ENCODE results near the gene ZCCHC7. TPM values are rescaled to one million over a fixed set of nuclear protein-coding genes. Genes with fewer than 3 reads are reported as not detected.
"Not testable (repeated sequence)": the region's sequence is repeated elsewhere in the genome, so short reads cannot be mapped to it uniquely, and the experiment has no call there.

Gene ZCCHC7
- total RNA-seq, 1 donor from 2014 or later, result 11.3 TPM

GRCh38 chr9:37377688-37378612 lies 257.6 kb downstream of the ZCCHC7 start:
- DNase-seq (ENCODE audit: low spot score), result no peak
- intact Hi-C loops (cut with DNase I), result no loop called here

DNA sequence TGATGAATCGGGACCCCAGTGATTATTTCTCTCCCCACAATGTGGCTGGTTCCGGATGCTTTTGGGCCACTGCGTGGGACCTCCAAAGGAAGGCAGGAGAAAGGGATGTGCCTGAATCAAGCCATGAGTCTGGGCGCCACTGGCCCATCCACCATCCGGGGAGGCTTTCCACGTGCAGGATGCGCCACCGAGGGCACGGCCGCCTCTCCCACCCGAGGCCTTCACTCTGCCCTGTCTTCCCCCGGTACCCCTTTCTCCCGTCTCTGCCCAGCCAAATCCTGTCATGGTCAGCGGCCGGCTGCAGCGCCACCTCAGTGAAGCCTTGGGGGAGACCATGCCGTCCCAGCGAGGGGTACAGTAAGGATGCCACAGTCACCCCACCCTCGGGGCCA lies 258.2 kb downstream of the ZCCHC7 start:
- DNase-seq (ENCODE audit: low spot score), result no peak
- intact Hi-C loops (cut with DNase I), result no loop called here

DNA sequence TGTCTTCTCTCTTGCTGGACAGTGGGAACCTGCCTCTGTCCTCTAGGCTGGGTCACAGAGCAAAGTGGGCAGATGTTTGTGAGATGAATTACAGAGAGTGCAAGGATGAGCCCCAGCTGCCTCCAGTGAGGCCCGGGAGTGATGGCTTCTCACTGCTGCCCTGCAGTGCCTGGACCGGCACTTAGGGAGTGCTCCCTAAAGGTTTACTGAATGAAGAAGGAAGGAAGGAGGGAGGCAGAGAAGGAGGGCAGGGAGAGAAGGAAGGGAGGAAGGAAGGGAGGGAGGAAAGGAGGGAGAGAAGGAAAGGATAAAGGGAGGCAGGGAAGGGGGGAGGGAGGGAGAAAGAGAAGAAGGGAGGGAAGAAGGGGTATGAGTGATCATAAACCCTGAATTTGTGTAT lies 259.5 kb downstream of the ZCCHC7 start:
- intact Hi-C loops (cut with DNase I), result no loop called here
- no peak for DNase-seq (ENCODE audit: low spot score)

GRCh38 chr9:37380570-37380969 lies 260.2 kb downstream of the ZCCHC7 start:
- DNase-seq (ENCODE audit: low spot score), result no peak
- intact Hi-C loops (cut with DNase I), result no loop called here

DNA sequence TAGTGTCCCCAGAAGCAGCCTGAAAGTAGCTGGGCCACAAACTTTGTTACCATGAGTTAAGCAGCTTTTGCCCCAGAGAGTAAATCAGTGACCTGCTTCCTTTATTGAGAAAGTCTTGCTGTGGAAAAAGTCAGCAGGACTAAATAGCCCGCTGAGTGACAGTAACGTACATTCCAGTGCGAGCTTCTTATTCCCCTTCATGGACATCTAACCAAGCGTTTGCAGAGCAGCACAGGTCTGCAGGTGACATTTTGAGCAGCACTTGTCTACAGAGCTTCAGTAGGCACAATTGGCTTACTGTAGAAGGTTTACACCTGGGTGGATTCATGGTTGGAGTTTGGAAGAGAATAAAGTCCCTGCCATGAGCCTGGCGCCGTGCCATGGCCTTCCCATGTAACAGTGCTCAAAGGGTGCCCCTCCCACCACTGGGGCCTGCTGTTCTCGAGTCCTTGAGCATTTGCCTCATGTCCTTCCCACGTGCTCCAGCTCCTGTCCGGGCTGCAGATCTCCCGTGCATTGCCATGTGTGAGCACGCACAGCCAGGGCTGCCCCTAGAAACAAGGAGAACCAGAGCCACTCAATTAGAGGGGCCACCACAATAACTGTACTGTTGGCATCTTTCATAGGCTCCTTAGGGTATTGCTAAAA lies 260.8 kb downstream of the ZCCHC7 start:
- no peak for DNase-seq (ENCODE audit: low spot score)
- intact Hi-C loops (cut with DNase I), result no loop called here

DNA sequence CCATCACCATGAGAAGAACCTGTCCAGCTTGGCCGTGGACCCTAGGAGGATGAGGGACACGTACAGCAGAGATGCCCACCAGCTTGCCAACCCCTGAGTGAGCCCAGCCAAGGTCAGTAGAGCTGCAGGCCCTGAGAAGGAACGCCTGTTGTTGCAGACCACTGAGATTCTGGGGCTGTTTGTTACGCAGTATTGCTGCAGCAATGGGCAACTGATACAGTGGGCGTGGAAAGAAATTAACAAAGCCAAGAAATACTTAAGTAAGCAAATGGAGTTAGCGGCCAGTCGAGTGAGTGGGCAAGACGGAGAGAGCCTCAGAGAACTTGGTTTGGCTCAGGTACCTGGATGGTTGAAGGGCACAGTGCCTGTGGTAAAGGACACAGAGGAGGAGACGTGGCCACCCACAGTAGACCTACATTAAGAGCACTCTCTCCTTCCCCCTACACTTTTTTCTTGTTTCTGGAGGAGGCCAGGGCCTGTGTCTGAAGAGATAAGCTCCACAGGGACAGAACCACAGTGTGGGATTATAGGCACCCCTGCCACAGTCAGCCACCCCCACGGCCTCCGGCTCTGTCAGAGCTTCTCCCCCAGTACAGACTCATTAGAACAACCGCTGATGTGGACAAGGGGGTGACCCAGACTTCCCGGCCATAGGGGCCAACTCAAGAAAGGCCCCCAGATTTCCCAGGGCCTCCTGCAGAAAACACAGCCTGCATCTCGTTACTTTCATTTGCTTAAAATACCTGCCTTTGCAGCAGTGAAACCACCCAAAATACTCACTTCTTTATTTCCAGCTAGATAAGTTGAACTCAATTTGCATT lies 262.0 kb downstream of the ZCCHC7 start:
- no peak for DNase-seq (ENCODE audit: low spot score)
- intact Hi-C loops (cut with DNase I), result no loop called here

DNA sequence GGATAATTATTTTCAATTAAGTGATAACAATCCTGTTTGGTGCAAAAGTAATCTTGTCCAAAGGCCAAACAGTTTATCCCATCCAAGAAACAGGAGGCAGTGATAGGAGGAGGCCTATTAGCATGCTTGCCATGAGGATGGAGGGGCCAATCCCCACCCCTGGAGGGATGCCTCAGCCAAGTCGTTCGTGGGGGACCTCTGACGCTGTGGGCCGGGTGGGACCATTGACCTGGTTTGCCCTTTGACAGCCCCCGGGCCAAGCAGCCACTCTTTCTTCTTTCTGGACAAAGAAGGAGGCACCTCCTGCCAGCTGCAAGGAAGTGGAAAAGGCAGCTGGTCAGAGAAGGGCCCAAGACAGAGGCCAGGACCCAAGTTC lies 262.6 kb downstream of the ZCCHC7 start:
- DNase-seq (ENCODE audit: low spot score), result no peak
- intact Hi-C loops (cut with DNase I), result no loop called here

DNA sequence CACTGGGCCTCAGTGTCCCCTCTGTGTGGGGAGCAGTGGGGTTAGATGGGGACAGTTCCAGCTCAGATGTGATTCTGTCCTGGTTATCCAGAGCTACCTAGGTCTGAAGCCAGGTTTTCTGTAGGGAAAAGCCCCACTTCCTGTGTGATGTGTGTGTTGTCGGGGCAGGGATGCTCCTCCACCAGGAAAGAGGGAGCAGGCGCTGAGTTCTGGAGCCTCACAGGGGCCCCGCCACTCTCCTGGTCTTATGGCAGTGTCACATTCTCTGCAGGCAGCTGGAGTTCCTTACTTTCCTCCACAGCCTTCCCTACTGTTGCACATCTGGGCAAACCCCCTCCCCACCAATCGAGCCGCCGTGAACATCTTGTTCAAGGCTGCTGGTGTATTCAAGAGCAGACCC lies 263.0 kb downstream of the ZCCHC7 start:
- intact Hi-C loops (cut with DNase I), result no loop called here
- no peak for DNase-seq (ENCODE audit: low spot score)

- no peak for DNase-seq (ENCODE audit: low spot score)
- intact Hi-C loops (cut with DNase I), result no loop called here
Measured at GRCh38 chr9:37383876-37384746, 263.7 kb downstream of the ZCCHC7 start.

DNA sequence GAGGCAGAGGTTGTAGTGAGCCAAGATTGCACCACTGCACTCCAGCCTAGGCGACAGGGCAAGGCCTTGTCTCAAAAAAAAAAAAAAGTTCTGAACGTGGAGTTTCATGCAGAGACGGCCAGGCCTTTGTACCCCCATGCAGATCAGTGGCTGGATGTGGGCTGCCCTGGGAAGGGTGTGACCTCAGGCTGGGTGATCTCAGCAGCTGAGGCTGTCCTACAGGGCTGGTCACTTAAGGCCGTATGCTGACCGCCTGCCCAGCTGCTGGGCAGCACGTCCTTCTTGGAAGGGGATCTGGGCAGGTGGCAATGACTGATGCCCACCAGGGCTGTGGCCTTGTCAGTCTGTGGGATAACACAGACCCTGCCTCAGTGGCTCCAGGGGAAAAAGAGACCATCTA lies 264.9 kb downstream of the ZCCHC7 start:
- intact Hi-C loops (cut with DNase I), result no loop called here
- DNase-seq (ENCODE audit: low spot score), result no peak

GRCh38 chr9:37386988-37387387 lies 266.6 kb downstream of the ZCCHC7 start:
- no peak for DNase-seq (ENCODE audit: low spot score)
- intact Hi-C loops (cut with DNase I), result no loop called here

GRCh38 chr9:37390759-37391158 lies 270.4 kb downstream of the ZCCHC7 start:
- intact Hi-C loops (cut with DNase I), result no loop called here
- no peak for DNase-seq (ENCODE audit: low spot score)

DNA sequence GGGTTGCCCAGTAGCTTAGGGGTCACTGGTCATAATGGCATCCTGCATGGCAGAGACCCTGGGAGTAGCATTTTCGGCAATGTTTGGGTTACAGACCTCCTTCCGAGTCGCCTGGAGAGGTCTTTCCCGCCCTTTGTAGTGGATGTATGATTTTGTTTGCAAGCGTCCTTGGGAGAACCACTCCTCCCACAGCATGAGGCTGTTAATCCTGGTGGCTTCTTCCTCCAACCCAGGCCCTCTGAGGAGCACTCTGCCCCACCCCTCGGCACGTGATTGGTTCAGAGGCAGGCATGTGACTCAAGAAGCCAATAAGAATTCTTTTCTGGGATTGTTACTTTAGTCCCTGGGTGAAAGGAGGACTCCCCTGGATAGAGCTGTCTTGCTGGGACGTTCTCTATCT lies 271.9 kb downstream of the ZCCHC7 start:
- intact Hi-C loops (cut with DNase I), result no loop called here
- no peak for DNase-seq (ENCODE audit: low spot score)

- no peak for DNase-seq (ENCODE audit: low spot score)
- intact Hi-C loops (cut with DNase I), result no loop called here
Measured at GRCh38 chr9:37395229-37395628, 274.9 kb downstream of the ZCCHC7 start.

- intact Hi-C loops (cut with DNase I), result no loop called here
- DNase-seq (ENCODE audit: low spot score), result no peak
Measured at GRCh38 chr9:37395663-37396062, 275.3 kb downstream of the ZCCHC7 start.

DNA sequence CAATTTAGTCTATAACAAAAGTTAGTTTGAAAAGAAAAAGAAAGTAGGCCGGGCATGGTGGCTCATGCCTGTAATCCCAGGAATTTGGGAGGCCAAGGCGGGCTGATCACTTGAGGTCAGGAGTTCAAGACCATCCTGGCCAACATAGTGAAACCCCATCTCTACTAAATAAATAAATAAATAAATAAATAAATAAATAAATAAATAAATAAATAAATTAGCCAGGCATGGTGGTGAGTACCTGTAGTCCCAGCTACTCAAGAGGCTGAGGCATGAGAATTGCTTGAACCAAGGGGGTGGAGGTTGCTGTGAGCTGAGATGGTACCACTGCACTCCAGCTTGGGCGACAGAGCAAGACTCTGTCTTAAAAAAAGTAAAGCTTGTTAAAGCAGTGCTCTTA lies 277.6 kb downstream of the ZCCHC7 start:
- intact Hi-C loops (cut with DNase I); DNase-seq (ENCODE audit: low spot score): not testable (repeated sequence)

- no peak for DNase-seq (ENCODE audit: low spot score)
- intact Hi-C loops (cut with DNase I), result no loop called here
Measured at GRCh38 chr9:37398464-37399025, 278.2 kb downstream of the ZCCHC7 start.

GRCh38 chr9:37399336-37399735 lies 279.0 kb downstream of the ZCCHC7 start:
- DNase-seq (ENCODE audit: low spot score), result no peak
- intact Hi-C loops (cut with DNase I), result no loop called here

DNA sequence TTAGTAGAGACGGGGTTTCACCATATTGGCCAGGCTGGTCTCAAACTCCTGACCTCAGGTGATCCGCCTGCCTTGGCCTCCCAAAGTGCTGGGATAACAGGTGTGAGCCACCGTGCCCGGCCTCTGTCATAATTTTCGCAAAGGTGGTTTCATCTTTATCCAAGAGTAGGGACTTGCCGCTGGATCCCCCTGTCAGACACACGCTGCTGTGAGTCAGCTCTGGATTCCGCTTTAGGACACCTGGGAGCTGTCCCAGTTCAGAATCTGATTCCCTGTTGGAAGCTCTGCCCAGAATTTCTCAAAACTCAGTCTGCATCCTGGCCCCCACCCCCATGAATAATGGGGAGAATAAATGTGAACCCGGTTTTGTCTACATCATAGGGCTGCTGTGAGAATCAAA lies 284.2 kb downstream of the ZCCHC7 start:
- no peak for DNase-seq (ENCODE audit: low spot score)
- intact Hi-C loops (cut with DNase I), result no loop called here

Data from cardiac septum (tissue), 1 donor.